Gastrocnemius medialis (tissue), 4 donors: ENCODE data around the gene LAMA2. TPM values are rescaled to one million over a fixed set of nuclear protein-coding genes. Genes with fewer than 3 reads are reported as not detected.
A peak's percentile ranks its signal among the peaks of the same experiment; 100 is the strongest.

Source experiments
- ATAC-seq, 2 donors: fragments of 150-250 bp; one replicate each; pipeline ENCODE4 v1.9.1; 2016
- DNase-seq, 2 donors: peaks; one replicate each; pipeline ENCODE4 v3.0.0-alpha.2; 2019
- H3K27ac ChIP-seq, 4 donors: fragments of 200-600 bp; sonication (generic); 1 replicate in 1 of 4; 2 replicates in 3 of 4; pipeline ENCODE4 v1.5.1; 2016 to 2018; ENCODE audit warnings: mild to moderate bottlenecking in 2 of 4, moderate library complexity in 1 of 4
- H3K27me3 ChIP-seq, 3 donors: fragments of 200-600 bp; sonication (generic) in 2 of 3; 1 replicate in 1 of 3; 2 replicates in 2 of 3; pipeline versions ENCODE4 v1.5.1 to v1.6.0; 2016 to 2019; ENCODE audit warnings: mild to moderate bottlenecking in 1 of 3, moderate library complexity in 1 of 3
- H3K36me3 ChIP-seq, 2 donors: fragments of 200-600 bp; sonication (generic) in 1 of 2; one replicate each; pipeline ENCODE4 v1.5.1; 2017 to 2018
- H3K4me1 ChIP-seq, 2 donors: fragments of 200-600 bp; sonication (generic) in 1 of 2; one replicate each; pipeline ENCODE4 v1.5.1; 2016 to 2017; ENCODE audit warnings: mild to moderate bottlenecking in 2 of 2
- H3K4me3 ChIP-seq, 4 donors: fragments of 200-600 bp; sonication (generic) in 3 of 4; 1 replicate in 1 of 4; 2 replicates in 3 of 4; pipeline ENCODE4 v1.5.1; 2016 to 2019; ENCODE audit warnings: mild to moderate bottlenecking in 2 of 4
- H3K9me3 ChIP-seq, 3 donors: fragments of 200-600 bp; sonication (generic) in 2 of 3; 1 replicate in 1 of 3; 2 replicates in 2 of 3; pipeline ENCODE4 v1.5.1; 2016 to 2019
- CTCF ChIP-seq, 5 experiments: fragments of 450-650 bp in 3 of 5; fragments of 200-600 bp in 2 of 5; sonication (generic) in 2 of 5; IDR thresholded peaks in 4 of 5; conservative IDR thresholded peaks in 1 of 5; 1 replicate in 4 of 5; 2 replicates in 1 of 5; pipeline ENCODE4 v1.5.1; 2016 to 2019; ENCODE audit warnings: antibody characterized with exemption in 5 of 5, mild to moderate bottlenecking in 3 of 5, moderate library complexity in 3 of 5
- POLR2A ChIP-seq, 2 donors: fragments of 450-650 bp; IDR thresholded peaks; one replicate each; pipeline ENCODE4 v1.6.1; 2017; ENCODE audit warnings: antibody characterized with exemption in 2 of 2, mild to moderate bottlenecking in 2 of 2, moderate library complexity in 2 of 2
- in situ Hi-C, 4 donors: fragments of 200-750 bp; cut with MboI; loops; one replicate each; pipeline versions ENCODE4 v1.15.0 to v1.8.0; 2017; ENCODE audit warnings: low sequenced_read_pairs in 4 of 4
- intact Hi-C: fragments of 100-400 bp; cut with DNase I; formaldehyde crosslinking; loops from one replicate; pipeline ENCODE4 v1.15.1; 2023; ENCODE audit warnings: low total_unique reads
- total RNA-seq, 4 donors: library from RNA; depleted of rRNA; stranded (reverse); fragments of >200 nt; gene quantifications; one replicate each; pipeline versions ENCODE4 v1.1.0 to v1.2.3, GENCODE V29; 2016

LAMA2 gene
- total RNA-seq, 4 donors from 2014 or later, result 52.9 to 113 (median 71.3) TPM

GRCh38 chr6:129370268-129370916, 487.5 kb downstream of the LAMA2 start:
- no peaks in the 10 kb centered on the region for H3K27me3 ChIP-seq
- H3K9me3 ChIP-seq, result no peaks in the 10 kb centered on the region
- peaks cover 0 to 8% of the 10 kb centered on the region in 2 donors for H3K36me3 ChIP-seq
- H3K4me1 ChIP-seq, result peaks cover 0 to 4% of the 10 kb centered on the region in 2 donors
- peak in 1 of 2 donors; percentile 44 for ATAC-seq
- H3K27ac ChIP-seq, result no peak overlapping the region
- TF ChIP-seq CTCF (IDR thresholded peaks at IDR 0.05 in 4 of 5, conservative IDR thresholded peaks at IDR 0.05 in 1 of 5) (peak in 4 of 5 experiments; percentile 28 to 63 (median 52)), POLR2A (IDR thresholded peaks at IDR 0.05) (no peak)
- in situ Hi-C loops, result no loop called here
- no peak for DNase-seq
- peak overlapping the region in 1 of 4 donors; percentile 12 for H3K4me3 ChIP-seq
- intact Hi-C loops, result loop anchor here (5.0 kb wide), 1 partner anchor 643 kb away; no protein-coding TSS in a partner anchor

DNA sequence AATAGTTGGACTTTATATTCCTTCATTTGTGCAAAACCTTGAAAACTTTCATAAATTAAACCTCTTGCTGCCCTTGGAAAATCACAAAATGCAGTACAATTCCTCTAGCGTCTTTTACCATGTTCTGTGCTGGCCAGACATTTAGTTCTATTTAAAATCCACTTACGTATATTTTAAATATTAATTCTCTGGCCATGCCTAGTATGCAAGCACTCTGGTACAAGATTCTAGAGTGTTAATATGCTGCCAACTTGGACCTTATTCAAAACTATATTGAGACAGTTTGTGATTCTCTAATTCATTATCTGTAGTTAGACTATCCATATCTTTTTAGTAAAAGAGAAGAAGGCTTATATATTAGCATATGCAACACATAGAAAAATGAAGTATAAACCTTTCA, 498.9 kb downstream of the LAMA2 start:
- H3K9me3 ChIP-seq, result no peaks in the 10 kb centered on the region
- H3K4me3 ChIP-seq, result no peak overlapping the region
- in situ Hi-C loops, result no loop called here
- TF ChIP-seq POLR2A (IDR thresholded peaks at IDR 0.05) (no peak), CTCF (IDR thresholded peaks at IDR 0.05 in 4 of 5, conservative IDR thresholded peaks at IDR 0.05 in 1 of 5) (no peak)
- no peaks in the 10 kb centered on the region for H3K4me1 ChIP-seq
- intact Hi-C loops, result no loop called here
- ATAC-seq (no peak), DNase-seq (no peak)
- no peaks in the 10 kb centered on the region for H3K27me3 ChIP-seq
- H3K36me3 ChIP-seq, result peaks cover 0 to 9% of the 10 kb centered on the region in 2 donors
- no peak overlapping the region for H3K27ac ChIP-seq

- Histone ChIP-seq H3K36me3 (peaks cover 0 to 17% of the 10 kb centered on the region in 2 donors), H3K27me3 (no peaks in the 10 kb centered on the region), H3K27ac (no peak overlapping the region), H3K9me3 (no peaks in the 10 kb centered on the region), H3K4me1 (no peaks in the 10 kb centered on the region), H3K4me3 (no peak overlapping the region)
- TF ChIP-seq POLR2A (IDR thresholded peaks at IDR 0.05) (no peak), CTCF (IDR thresholded peaks at IDR 0.05 in 4 of 5, conservative IDR thresholded peaks at IDR 0.05 in 1 of 5) (no peak)
- in situ Hi-C loops, result no loop called here
- DNase-seq, result no peak
- intact Hi-C loops, result no loop called here
- no peak for ATAC-seq
Observed at GRCh38 chr6:129382916-129383315, 500.0 kb downstream of the LAMA2 start.

DNA sequence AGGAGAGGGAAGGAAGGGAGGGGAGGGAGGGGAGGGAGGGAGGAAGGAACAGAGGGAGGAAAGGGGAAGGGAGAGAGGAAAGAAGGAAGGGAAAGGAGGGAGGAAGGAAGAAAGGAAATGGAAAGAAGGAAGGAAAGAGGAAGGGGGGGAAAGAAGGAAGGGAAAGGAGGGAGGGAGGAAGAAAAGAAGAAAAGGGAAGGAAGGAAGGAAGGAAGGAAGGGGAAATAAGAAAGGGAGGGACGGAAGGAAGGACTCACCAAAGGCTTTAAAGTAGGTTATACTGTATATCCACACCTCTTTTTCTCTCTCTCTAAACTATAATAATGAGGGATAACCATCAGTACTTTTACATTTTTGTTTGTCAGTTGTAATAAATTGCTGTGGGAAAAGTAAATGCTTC, 502.2 kb downstream of the LAMA2 start:
- intact Hi-C loops, result no loop called here
- Histone ChIP-seq H3K27me3 (no peaks in the 10 kb centered on the region), H3K36me3 (peaks cover 0 to 17% of the 10 kb centered on the region in 2 donors), H3K4me1 (no peaks in the 10 kb centered on the region), H3K9me3 (no peaks in the 10 kb centered on the region), H3K27ac (no peak overlapping the region), H3K4me3 (no peak overlapping the region)
- TF ChIP-seq CTCF (IDR thresholded peaks at IDR 0.05 in 4 of 5, conservative IDR thresholded peaks at IDR 0.05 in 1 of 5), result no peak
- TF ChIP-seq POLR2A (IDR thresholded peaks at IDR 0.05), result no peak
- no peak for DNase-seq
- ATAC-seq, result no peak
- in situ Hi-C loops, result no loop called here
